Measurements from ENCODE around the gene PDCD4. TPM values are rescaled to one million over a fixed set of nuclear protein-coding genes. Genes with fewer than 3 reads are reported as not detected.

PDCD4 gene
- total RNA-seq, 4 donors from 2014 or later: 131 to 202 (median 172) TPM

DNA sequence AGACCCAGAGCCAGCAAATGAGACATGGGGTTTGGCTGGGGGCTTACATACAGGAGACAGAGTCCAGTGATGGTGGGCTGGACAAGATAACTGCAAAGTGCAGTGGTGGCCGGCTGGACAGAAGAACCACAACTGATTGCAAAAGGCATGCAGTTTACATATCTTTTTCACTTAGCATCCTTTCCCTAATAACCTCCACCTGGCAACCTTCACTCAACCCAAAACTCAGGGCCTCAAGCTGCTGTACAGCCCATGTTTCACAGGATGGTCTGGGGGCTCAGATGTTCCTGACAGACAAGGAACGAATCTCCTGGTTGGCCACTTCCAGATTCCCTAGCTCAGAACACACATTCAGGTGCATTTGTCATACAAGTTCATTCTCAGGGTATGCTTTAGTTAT, 7.8 kb upstream of the PDCD4 start:
- TF ChIP-seq, protein P1, sequence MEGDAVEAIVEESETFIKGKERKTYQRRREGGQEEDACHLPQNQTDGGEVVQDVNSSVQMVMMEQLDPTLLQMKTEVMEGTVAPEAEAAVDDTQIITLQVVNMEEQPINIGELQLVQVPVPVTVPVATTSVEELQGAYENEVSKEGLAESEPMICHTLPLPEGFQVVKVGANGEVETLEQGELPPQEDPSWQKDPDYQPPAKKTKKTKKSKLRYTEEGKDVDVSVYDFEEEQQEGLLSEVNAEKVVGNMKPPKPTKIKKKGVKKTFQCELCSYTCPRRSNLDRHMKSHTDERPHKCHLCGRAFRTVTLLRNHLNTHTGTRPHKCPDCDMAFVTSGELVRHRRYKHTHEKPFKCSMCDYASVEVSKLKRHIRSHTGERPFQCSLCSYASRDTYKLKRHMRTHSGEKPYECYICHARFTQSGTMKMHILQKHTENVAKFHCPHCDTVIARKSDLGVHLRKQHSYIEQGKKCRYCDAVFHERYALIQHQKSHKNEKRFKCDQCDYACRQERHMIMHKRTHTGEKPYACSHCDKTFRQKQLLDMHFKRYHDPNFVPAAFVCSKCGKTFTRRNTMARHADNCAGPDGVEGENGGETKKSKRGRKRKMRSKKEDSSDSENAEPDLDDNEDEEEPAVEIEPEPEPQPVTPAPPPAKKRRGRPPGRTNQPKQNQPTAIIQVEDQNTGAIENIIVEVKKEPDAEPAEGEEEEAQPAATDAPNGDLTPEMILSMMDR (IDR thresholded peaks at IDR 0.05; ENCODE audit: low read depth): no peak

DNA sequence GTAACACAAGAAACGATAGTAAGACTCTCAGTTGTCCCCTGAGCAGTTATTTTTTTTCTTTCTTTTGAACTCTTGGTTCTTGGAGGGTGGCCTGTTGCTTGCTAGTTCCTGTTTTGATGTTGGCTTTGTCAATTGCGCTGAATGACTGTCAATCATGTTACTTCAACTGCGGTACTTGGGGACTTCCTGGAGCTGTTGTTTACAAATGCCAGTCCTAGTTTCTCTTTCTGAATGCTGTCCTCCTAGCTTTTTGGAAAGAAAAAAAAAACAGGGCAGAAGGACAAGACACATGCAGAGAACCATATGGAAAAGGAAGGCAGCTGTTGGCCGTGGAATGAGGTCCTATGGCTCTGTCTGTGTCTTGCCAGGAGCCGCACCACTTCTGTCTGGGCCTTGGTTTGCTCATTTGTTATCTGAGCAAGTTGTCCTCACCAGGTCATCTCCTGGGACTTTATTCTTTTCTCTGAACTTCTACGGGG, 7.0 kb upstream of the PDCD4 start:
- TF ChIP-seq, protein P1 (IDR thresholded peaks at IDR 0.05; ENCODE audit: low read depth): no peak

DNA sequence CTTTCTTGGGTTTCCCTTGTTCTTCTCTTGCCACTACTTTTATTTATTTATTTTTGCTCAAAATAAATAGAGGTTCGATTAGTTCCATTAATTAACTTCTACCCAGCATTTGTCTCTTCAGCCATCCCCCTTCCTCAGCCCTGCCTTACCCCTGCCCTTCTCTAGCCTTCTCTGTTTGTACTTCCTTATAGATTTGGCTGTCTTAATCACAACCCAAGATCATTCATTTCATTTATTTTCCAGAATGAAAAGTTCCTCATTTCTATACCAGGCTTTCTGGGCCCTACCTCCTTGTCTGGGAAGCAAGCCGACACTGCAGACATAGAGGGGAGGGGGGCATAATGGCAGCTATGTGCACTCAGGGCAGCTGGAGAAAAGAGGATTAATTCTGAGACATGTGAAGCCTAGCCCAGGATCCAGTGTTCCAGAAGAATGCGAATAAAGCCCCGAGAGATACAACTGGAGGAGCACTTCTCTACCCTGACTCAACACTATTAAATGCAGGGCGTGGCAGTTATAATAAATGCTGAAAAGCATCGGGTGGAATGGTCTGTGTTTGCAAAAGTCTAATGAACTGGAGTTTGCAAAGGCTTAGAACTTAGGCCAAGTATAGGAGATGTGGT, 6.4 kb upstream of the PDCD4 start:
- TF ChIP-seq, protein P1 (IDR thresholded peaks at IDR 0.05; ENCODE audit: low read depth): no peak

DNA sequence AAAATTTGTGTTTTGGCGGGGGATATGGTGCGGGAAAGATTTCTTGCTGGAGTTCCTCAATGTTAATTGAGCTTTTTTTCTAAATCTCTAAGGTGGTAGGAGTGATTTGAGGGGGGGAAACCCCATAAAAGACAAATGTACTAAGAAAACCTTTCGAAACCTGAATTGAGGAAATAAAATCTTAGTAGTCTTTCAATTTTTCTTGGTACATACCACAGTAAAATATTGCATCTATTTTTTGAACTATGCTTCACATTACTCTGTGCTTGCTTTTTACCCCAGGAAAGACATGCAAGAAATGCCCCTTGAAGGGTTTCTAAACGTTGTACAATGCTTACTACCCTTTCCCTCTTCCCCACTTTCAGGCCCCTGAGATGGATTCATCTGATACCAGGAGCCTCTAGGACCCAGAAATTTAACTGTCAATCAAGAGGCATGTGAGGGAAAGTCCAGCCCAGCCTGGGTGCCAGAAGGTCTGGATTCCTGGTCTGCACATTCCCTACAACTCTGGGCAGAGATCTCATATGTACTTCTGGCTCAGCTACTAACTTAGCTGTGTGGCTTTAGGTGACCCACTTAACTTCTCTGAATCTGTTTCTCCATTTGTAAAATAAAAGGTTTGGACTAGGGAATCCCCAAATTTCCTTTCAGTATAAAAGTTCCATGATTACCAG, 5.8 kb upstream of the PDCD4 start:
- TF ChIP-seq, protein P1 (IDR thresholded peaks at IDR 0.05; ENCODE audit: low read depth): no peak

DNA sequence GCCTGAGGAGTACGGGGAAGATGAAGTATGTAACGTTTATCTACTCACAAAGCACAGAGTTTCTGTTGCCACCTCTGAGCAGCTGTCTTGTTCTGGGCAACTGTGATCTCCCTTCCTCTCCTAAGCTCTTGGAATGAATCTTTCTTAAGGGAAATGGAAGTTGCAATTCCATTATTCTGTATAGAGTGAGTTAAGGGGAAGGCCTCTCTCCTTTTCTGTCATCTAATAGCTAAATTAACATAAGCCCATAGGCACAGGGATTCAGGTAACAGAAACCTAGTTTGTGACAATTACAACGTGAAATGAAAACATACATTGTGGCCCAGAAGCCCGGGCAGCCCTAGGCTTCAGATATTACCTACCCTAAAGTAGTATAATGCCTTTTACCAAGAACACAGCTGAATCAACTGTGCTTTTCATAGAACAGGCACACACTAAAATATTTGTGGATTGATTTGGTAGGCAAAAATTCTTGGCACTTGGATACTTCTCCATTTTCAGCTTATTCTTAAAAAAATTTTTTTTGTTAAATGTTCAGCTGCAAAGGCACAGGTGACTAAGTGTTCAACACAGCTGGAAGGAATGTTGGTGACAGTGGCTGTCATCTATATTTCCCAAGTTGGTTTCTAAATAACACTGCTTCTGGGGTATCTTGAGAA, 3.8 kb upstream of the PDCD4 start:
- TF ChIP-seq, protein P1 (IDR thresholded peaks at IDR 0.05; ENCODE audit: low read depth): no peak

DNA sequence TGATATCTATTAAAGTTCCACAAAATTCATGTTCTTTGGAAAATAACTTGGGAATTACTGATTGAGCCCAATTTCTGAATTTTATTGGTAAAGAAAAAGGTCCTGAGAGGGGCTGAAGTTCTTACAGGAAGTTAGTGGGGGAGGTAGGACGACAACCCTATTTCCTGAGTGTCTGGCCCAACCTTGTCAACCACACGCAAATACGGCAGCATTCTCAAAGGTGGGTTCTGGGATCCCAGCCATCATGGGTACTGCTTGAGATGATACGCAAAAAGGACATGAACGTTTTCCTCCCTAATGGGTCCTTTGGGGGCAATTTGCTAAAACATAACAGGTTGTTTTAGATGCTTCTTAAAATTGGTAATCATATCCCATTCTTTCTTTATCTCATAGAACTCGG, 2.7 kb upstream of the PDCD4 start:
- TF ChIP-seq, protein P1 (IDR thresholded peaks at IDR 0.05; ENCODE audit: low read depth): no peak

DNA sequence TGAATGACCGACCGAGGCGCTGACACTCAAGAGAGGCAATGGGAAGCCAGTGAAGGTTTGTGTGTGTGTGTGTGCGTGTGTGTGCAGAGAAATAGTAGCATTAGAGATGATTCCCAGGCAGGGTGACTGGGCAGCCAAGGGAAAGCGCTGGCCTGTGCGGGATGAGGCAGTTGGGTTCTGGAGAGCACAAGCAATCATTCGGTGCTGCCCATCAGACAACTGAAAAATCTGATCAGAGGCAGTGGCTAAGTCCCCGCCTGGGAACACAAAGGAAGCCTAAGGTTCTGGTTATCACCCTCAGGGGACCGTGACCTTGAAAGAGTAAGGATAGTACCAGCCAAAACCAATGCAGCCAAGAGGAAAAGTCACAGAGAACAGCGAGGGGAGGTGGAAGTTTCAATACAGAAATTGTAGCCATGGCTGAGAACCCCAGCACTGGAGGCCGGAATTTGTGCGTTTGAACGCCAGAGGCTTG, 868 bp upstream of the PDCD4 start:
- TF ChIP-seq, protein P1 (IDR thresholded peaks at IDR 0.05; ENCODE audit: low read depth): no peak

Data from subcutaneous adipose tissue (tissue), 4 donors.